K562 (cell line): Measurements from ENCODE around the gene DDAH2. TPM values are rescaled to one million over a fixed set of nuclear protein-coding genes. Genes with fewer than 3 reads are reported as not detected.

ENCODE experiments used
- ARID2 ChIP-seq: fragments of 450-650 bp; IDR thresholded peaks from 2 replicates; pipeline ENCODE4 v1.6.1; 2017; ENCODE audit warnings: antibody characterized with exemption, mild to moderate bottlenecking
- ATF1 ChIP-seq, 2 experiments: fragments of 450-650 bp in 1 of 2; IDR thresholded peaks; 2 replicates each; pipeline ENCODE4 v1.6.1; 2016; ENCODE audit warnings: missing compliant biosample characterization in 1 of 2, missing genetic modification characterization in 1 of 2
- CHD4 ChIP-seq: fragments of 200-600 bp; sonication (generic); IDR thresholded peaks from 3 replicates; pipeline ENCODE4 v1.6.1; 2012; ENCODE audit warnings: low read depth, mild to moderate bottlenecking, mixed read lengths, low read length, inconsistent platforms; ENCODE audit not compliant: insufficient read depth, insufficient replicate concordance, poor library complexity, severe bottlenecking
- DDX20 ChIP-seq: fragments of 450-650 bp; IDR thresholded peaks from 2 replicates; pipeline ENCODE4 v1.6.1; 2016; ENCODE audit warnings: missing genetic modification characterization, low read depth, mild to moderate bottlenecking, missing compliant biosample characterization, moderate library complexity
- HLTF ChIP-seq: fragments of 450-650 bp; IDR thresholded peaks from 2 replicates; pipeline ENCODE4 v1.6.1; 2016
- JUN ChIP-seq, 2 experiments: sonication (generic) in 1 of 2; formaldehyde crosslinking in 1 of 2; IDR thresholded peaks; 2 replicates each; pipeline versions ENCODE4 v1.6.1 to v1.8.0; 2012 to 2022; ENCODE audit warnings: borderline replicate concordance in 2 of 2, mild to moderate bottlenecking in 2 of 2, improper control_type of control experiment in 1 of 2, low read depth in 1 of 2, low read length in 1 of 2, missing genetic modification reagents in 1 of 2
- MAFF ChIP-seq: IDR thresholded peaks from 2 replicates; pipeline ENCODE4 v1.6.1; 2012; ENCODE audit warnings: low read length, improper control_type of control experiment
- MAFG ChIP-seq: fragments of 450-650 bp; conservative IDR thresholded peaks from 2 replicates; pipeline ENCODE4 v1.6.1; 2016; ENCODE audit warnings: missing genetic modification characterization, missing compliant biosample characterization
- SMAD1 ChIP-seq: fragments of 150-350 bp; IDR thresholded peaks from 2 replicates; pipeline ENCODE4 v1.6.1; 2014; ENCODE audit warnings: low read length, low read depth; ENCODE audit not compliant: partially characterized antibody
- SMAD4 ChIP-seq: fragments of 250-450 bp; sonication (Bioruptor Pico); conservative IDR thresholded peaks from 2 replicates; pipeline ENCODE4 v1.8.0; 2021; ENCODE audit warnings: inconsistent platforms, mild to moderate bottlenecking, moderate library complexity
- TCF15 ChIP-seq: fragments of 250-450 bp; sonication (Bioruptor Pico); IDR thresholded peaks from 2 replicates; pipeline ENCODE4 v1.8.0; 2022; ENCODE audit warnings: moderate library complexity, mild to moderate bottlenecking, inconsistent platforms
- TCFL5 ChIP-seq: fragments of 250-450 bp; sonication (Bioruptor Pico); conservative IDR thresholded peaks from 2 replicates; pipeline ENCODE4 v1.6.1; 2021; ENCODE audit warnings: mild to moderate bottlenecking, moderate library complexity, matching md5 sums
- USF1 ChIP-seq: sonication (generic); formaldehyde crosslinking; IDR thresholded peaks from 2 replicates; pipeline ENCODE4 v1.9.0; 2022; ENCODE audit warnings: mild to moderate bottlenecking, missing genetic modification reagents
- ZBTB26 ChIP-seq: fragments of 450-650 bp; formaldehyde crosslinking; IDR thresholded peaks from 2 replicates; pipeline ENCODE4 v1.4.0; 2022; ENCODE audit warnings: missing genetic modification characterization
- ZFP1 ChIP-seq: fragments of 450-650 bp; formaldehyde crosslinking; IDR thresholded peaks from 2 replicates; pipeline ENCODE4 v1.4.0; 2020; ENCODE audit warnings: mild to moderate bottlenecking, mixed read lengths
- ZNF239 ChIP-seq: fragments of 250-450 bp; sonication (Bioruptor Pico); IDR thresholded peaks from 2 replicates; pipeline ENCODE4 v1.4.0; 2020; ENCODE audit warnings: mild to moderate bottlenecking
- ZNF274 ChIP-seq: IDR thresholded peaks from 2 replicates; pipeline ENCODE4 v1.6.1; 2011; ENCODE audit warnings: low read depth, mild to moderate bottlenecking, low read length, moderate library complexity, borderline replicate concordance
- ZNF436 ChIP-seq: fragments of 250-450, 450-650 bp; sonication (Bioruptor Pico); formaldehyde crosslinking; IDR thresholded peaks from 2 replicates; pipeline ENCODE4 v1.7.0; 2020; ENCODE audit warnings: mild to moderate bottlenecking
- ZNF609 ChIP-seq: sonication (generic); formaldehyde crosslinking; IDR thresholded peaks from 2 replicates; pipeline ENCODE4 v1.8.1; 2023; ENCODE audit warnings: missing genetic modification reagents, mild to moderate bottlenecking, borderline replicate concordance
- ZNF695 ChIP-seq: fragments of 450-650 bp; formaldehyde crosslinking; IDR thresholded peaks from 2 replicates; pipeline ENCODE4 v1.4.0; 2020; ENCODE audit warnings: mild to moderate bottlenecking, moderate library complexity
- polyA plus RNA-seq, 8 experiments: library from polyadenylated mRNA; depleted of rRNA in 4 of 8; stranded (reverse) in 5 of 8; unstranded in 3 of 8; fragments of >200 nt; fragmentation: Nextera tagmentation in 2 of 8; fragmentation: Illumina TruSeq in 1 of 8; extraction: Ambion mirVana in 2 of 8; extraction: Trizol in 1 of 8; gene quantifications; 2 replicates each; pipeline versions ENCODE4 v1.2.1 to v1.2.3, GENCODE V29; 2011 to 2014; ENCODE audit warnings: inconsistent platforms in 1 of 8, missing spikeins in 1 of 8
- total RNA-seq, 7 experiments: library from RNA; depleted of rRNA in 6 of 7; stranded (reverse); fragments of >200 nt in 6 of 7; fragmentation: Illumina TruSeq in 2 of 7; extraction: Trizol in 2 of 7; gene quantifications; 2 replicates each; pipeline versions ENCODE4 v1.2.1 to v1.2.3, GENCODE V29; 2011 to 2021; ENCODE audit warnings: low replicate concordance in 1 of 7

The DDAH2 gene
- total and polyA plus RNA-seq, 9 of the 15 experiments (the other 6 are each of a cell fraction or from before 2014, with no cell fraction given), result 1.8 to 45.4 (median 21.4) TPM

- TF ChIP-seq HLTF (peak; percentile 92), ZNF609 (CRISPR knock-in tag) (0 out of 2 replicates have a peak, but pooled peaks have one; percentile 27), DDX20 (tag) (no peak), ATF1 (CRISPR knock-in tag; IDR thresholded peaks at IDR 0.05) (no peak), ATF1 (tag; IDR thresholded peaks at IDR 0.05) (peak; percentile 79), SMAD1 (peak; percentile 3), ZFP1 (CRISPR knock-in tag) (peak; percentile 99), MAFG (no peak), SMAD4 (peak; percentile 80), CHD4 (peak; percentile 86), ARID2 (peak; percentile 53; the same call in 1 of the 2 replicates), USF1 (CRISPR knock-in tag) (no peak), TCFL5 (CRISPR knock-in tag) (peak; percentile 59), ZNF695 (peak; percentile 97), ZNF436 (CRISPR knock-in tag) (peak; percentile 86), JUN (IDR thresholded peaks at IDR 0.05; ENCODE audit: borderline replicate concordance, low read depth, low read length) (peak; percentile 59; the same call in 1 of the 2 replicates), JUN (CRISPR knock-in tag; IDR thresholded peaks at IDR 0.05; ENCODE audit: borderline replicate concordance) (no peak), ZNF274 (0 out of 2 replicates have a peak, but pooled peaks have one; percentile 33), TCF15 (CRISPR knock-in tag) (0 out of 2 replicates have a peak, but pooled peaks have one; percentile 64), MAFF (no peak), ZNF239 (peak; percentile 70; the same call in 1 of the 2 replicates), ZBTB26 (CRISPR knock-in tag) (peak; percentile 97)
Measured at GRCh38 chr6:31729979-31730630, 1.0 kb upstream of the DDAH2 start (continued).
